Activated naive CD8-positive, alpha-beta T cell treated with anti-CD3 and anti-CD28 coated beads, Interleukin-2, amount 50 U/mL, for 16 hours (primary cell): Measurements from ENCODE around the gene UFM1.
"Not testable (repeated sequence)": the region's sequence is repeated elsewhere in the genome, so short reads cannot be mapped to it uniquely, and the experiment has no call there.

Experiments
- DNase-seq: peaks from one replicate; pipeline ENCODE4 v3.0.0-alpha.2; 2020; ENCODE audit warnings: low read depth, low spot score

Gene UFM1

DNA sequence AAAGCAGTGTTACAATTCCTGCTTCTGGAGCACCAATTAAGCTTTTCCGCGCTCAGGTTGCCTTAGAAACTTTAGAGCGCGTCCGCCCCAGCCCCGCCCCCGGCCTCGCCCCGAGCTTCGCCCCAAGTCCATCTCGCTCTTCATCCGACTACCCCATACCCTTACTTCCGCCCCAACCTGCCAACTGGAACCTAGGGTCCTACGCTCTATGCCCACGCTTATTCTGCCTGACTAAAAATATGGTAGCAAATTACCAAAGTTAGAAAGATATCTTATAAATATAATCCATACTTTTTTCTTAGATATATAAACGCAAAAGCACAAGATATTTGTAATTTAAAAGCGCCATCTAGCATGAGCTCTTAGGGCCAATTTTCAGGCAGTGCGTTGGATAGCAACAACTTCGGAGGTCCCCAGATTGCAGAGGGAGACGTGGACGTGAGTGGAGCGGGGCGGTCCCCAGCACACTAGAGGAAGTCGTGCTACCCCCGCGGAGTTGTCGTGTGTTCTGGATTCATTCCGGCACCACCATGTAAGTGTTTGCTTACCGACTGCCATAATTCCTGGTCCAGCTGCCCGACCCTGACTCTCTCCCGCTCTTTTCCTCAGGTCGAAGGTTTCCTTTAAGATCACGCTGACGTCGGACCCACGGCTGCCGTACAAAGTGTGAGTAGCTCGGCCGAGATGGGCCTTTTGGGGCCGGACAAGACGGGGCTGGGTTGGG lies at the start of gene UFM1:
UFM1 (plus strand) TSS at position 462 of the 724 bp plus-strand sequence; CDS start at position 531, 69 bp downstream.
- peak; percentile 75 for DNase-seq

DNA sequence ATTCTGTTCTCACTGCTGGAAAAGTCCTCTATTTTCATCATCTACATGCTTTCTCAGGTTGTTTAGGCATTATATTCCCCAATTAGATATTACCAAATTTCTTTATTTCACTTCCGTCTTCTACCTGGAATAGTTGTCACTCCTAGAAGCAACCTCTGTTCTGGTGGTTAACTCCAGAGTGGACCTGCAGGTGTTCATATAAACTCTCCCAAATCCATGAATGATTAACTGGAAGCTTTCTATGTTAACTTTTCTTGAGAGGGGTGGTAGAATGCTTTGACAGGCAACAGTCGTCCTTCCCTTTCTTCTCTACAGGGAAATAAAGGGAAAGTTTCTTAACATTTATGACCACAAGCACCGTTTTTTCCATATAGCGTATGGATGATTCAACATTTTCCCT lies 48.4 kb upstream of the UFM1 start:
- no peak for DNase-seq

DNA sequence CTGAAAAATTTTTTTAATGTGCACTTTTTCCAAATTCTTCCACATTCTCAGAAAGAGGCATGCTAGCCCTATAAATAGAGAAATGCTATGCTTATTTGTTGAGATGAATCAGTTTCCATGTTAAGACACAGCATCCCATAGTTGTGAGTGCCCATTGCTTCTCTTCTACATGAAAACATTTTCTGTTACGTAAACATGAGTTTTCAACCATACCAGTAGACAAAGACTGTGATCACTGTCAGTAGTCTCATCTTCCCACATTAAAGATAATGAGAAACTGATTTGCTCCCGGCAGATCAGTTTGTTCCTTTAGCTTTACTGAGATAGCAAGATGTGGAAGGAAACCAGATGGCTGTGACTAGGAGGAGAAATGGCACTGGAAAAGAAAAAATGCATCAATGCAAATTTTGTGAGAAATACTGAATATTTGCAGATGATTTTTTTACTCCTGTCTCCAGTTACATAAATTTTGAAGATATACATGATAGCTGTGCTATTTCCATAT lies 45.8 kb upstream of the UFM1 start:
- DNase-seq, result no peak

DNA sequence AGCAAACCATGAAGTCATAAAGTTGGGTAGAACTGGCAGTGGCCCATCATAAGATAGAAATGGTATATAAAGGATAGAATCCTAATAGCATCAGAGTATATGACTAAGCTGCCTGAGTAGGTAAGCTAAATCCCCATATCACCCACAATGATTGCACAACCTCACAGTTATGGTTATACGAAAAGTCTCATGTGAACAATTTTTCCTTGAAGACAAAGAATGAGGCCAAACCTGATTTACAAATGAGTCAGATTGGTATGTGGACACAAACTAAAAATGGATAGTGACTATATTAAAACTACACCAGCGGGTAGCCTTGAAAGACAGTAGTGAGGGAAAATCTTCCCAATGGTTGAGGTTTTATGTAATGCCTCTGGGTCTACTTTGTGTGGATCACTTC lies 40.9 kb upstream of the UFM1 start:
- no peak for DNase-seq

DNA sequence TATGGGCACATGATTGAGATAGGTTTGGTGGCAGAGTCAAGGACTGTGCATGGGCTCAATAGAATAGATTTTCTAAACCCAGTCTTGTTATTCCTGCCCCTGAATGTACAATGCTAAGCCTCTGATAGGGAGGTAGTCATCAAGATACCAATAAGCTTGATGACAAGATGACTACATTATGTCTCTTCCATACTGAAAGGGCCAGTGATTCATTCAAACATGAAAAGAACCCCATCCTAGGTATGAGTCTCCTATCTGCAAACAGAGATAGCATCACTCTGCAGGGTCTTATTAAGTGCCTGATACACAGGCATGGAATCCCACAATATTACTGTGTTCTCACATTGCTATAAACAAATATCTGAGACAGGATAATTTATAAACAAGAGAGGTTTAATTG lies 40.3 kb upstream of the UFM1 start:
- no peak for DNase-seq

DNA sequence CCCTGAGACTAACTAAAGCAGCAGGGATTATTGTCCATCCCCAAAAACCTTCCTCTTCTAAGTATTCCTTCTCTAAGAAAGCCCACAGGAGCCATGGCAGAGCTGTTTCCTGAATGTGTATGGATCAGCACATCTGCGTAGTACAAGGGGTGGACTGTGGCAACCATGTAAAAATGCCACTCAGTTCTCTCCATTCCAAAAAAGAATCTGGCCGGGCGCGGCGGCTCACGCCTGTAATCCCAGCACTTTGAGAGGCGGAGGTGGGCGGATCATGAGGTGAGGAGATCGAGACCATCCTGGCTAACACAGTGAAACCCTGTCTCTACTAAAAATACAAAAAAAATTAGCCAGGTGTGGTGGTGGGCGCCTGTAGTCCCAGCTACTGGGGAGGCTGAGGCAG lies 38.5 kb upstream of the UFM1 start:
- not testable (repeated sequence) for DNase-seq

DNA sequence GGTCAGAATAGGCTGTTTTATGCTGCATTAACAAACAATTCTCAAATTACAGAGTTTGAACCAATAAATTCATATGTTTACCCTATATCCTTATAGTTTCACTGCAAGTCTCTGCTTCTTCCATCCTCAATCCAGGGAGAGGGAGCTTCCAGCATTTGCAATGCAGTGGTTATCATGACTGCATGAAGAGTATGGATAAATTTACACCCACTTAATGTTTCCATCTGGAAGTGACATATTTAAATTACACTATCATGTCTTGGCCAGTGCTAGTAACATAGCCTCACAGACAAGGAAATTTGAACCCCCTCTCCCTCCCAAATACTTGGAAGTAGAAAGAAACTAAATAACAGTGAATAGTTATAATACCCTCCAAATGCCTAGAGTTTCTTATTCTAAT lies 33.5 kb upstream of the UFM1 start:
- no peak for DNase-seq

DNA sequence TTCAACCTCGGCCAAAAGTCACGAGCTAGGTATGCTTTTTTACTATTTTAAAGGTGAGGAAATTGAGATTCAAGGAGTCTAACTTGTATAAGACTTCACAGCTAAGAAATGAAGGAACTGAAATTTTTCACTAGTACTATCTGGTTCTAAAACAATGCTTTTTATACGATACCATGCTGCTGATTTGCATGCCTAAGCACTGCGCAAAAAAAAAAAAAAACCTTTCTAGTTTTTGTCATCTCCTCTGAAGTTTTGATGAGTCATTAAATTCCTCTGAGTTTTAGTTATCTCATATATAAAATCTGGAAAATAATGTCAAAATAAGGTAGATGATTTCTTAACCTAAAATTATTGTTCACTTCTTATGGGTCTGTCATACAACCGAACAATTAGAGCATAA lies 28.0 kb upstream of the UFM1 start:
- no peak for DNase-seq

DNA sequence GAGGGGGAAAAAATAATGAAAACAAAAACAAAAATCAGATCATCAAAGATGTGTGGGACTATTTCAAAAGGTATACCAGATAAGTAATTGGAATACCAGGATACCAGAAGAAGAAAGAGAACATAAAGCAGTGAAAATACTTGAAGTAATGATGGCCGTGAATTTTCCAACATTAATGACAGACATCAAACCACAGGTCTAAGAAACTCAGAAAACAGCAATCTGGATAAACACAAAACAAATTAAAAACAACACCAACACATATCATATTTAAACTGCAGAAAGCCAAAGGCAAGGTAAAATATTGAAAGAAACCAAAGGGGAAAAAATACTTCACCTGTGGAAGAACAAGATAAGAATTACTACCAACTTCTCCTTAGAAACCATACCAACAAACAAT lies 24.2 kb upstream of the UFM1 start:
- DNase-seq, result no peak

DNA sequence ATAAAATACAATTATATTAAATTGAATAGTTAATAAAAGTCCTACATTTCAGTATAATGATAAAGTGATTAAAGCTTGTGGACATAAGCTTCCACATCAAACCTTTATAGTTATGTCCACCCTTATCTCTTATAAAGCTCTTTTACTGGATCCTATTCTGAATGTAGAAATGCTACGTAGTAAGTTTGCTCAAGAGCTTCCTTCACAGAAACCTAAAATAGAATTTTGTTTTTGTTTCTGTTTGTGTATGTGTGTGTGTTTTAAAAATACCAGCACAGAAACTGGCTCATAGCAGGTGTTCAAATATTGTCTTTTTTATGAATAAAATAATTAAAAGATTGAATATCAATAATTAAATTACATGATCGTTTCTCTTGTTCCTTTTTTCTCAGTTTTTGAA lies 21.0 kb upstream of the UFM1 start:
- no peak for DNase-seq

DNA sequence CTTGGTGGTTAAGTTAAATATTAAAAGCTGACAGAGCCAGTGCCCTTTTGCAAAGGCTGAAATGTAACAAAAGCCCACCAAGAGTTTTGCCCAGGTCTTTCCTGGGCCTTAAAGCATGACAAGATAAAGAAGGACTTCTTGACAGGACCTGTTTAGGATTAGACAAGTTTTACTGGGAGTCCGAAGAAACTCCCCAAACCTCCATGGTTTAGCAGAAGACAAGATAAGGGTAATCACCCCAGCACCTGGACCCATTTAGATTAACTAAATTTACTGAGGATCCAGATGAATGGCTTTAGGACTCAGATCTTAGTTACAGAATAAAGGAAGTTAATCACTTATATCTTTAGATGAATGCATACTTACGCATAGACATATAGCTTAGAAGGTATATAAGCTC lies 14.8 kb upstream of the UFM1 start:
- no peak for DNase-seq

DNA sequence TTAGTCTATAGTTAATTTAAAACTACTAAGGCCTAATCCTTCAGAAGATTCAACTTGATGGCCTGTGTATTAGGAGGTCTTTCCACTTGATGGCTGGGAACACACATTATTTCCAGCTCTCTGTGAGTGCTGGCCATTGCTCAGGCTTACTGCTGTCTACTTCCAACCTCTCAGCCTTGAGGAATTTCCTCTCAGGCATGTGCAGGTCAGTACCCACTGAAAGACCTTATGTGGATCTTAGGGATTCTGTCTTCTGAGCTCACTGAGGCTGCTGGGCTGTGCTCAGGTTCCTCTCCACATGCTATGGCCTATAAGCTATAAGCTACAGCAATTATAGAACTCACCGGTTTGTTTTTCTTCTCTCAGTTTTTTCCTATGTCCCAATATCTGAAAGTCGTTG lies 11.6 kb upstream of the UFM1 start:
- DNase-seq, result no peak

DNA sequence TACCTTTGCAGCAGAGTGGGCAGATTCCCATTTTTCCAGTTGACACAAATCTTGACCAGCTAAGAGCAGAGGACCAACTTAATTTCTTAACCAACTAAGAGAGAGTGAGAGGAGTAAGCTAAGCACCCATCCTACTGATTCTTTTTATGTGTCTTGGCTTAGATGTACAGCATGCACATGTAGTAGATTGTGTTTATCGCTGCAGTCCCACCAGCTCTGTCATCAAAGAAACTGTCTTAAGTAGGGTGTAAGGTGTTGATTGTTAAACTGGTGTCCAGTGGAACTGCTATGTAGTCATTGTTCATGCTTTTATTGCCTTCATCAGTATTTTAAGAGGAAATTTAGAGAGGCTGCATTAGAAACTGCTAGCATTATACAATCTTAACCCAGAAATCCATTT lies 9.0 kb upstream of the UFM1 start:
- DNase-seq, result no peak

DNA sequence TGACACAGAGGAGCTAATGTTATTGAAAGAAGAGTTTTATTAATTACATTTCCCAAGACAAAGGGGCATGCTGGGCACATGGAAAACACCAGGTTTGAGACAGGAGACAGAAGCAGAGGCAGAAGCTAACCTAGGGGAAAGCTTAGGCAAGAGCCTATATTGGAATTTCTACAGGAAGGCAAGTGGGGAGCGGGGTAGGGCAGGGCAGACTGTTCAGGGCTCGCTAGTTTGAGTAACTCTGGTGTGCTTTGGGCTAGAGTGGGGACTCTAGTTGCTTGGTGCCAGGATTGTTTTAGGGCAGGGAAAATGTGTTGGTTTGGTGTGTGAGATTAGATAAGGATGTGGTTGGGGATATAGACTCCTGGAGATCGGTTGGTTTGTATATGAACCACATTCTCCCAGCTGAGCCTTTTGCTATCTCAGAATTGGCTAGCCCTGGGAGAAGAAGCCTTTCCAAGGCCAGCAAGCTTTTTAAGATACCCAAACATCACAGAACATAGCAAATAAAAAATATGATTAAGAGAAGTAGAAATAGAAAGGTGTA lies 8.4 kb upstream of the UFM1 start:
- DNase-seq, result no peak

DNA sequence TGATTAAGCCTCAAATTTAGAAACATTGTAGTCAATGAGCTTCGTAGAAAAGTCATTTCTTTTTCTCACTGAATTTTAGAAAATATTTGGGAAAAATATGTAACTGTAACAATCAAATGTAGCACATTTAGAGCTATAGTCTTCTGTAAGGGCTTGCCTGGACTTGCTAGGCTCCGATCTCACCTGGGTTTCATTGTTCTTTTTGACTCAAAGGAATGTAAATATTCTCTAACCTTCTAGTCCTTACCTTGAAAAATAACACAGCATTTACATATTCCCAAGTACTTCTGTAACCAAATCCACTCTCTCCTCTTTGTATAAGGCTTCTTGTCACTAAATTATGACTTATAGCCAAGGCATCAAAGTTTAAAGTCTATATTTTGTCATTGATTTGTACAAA lies 2.9 kb upstream of the UFM1 start:
- no peak for DNase-seq

DNA sequence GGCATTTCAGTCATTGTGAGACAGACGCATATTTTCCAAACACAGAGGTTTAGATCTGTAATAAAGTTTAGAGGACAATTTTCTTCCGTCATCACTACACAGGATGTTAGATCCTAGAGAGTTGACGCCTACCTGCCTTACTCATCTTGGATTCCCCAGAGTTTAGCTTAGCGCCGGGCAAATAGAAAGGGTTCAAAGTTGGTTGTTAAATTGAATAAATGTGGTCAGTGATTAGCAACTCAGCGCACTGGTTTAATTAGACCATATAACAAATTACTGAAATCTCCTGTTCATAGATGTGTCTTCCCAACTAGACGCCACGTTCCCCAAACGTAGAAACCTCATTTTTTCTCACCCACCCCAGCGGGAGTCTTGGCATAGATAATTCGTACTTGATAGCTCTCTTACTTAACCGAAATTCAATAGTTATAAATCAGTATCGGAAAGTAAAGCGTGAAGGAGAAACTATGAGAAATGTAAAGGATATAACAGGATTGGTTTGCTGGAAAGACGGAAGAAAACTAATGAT lies 726 bp upstream of the UFM1 start:
- DNase-seq, result no peak

DNA sequence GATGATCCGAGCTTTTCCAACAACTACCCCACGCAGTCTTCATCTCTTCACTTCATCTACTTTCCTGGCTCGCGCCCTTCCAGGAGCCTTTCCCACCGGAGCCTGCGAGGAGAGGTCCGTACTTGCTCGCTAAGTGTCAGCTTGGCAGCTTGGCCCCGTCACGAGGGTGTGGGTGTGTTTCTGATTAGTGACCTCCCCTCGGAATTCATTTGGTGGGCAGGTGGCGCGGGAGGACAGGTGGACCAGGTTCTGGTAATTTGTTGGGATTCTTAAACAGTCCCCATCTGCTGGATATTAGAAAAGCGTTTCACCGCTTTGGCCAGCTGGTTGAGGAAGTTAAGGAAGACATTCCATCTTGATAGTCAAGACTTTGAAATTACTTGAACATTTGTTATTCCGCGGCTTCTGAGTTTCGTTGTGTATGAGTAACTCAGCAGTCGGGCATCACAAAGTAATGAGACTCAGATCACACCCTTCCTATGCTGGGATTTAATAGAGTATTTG lies 515 bp downstream of the UFM1 start:
- DNase-seq, result no peak

DNA sequence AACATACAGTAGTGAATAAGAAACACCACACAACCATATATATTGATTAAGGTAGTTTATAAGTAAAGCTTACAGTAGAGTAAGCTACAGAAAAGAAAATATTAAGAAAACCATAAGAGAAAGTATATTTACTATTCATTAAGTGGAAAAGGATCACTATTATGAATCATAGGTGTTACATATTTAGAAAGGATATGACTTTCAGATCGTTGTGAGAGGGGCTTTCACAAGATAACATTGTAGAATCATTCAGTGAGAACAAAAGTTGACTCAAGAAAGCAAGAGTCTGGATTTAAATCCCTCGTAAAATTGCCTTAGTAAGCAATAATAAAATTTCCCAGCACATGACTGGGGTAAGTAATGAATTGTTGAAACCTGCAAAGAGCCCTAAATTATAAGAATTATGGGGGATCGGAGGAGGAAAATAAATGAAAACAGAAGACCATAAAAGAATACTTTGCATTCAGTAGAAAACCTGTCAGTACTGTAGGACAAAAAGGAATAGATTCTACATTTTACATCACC lies 6.0 kb downstream of the UFM1 start:
- no peak for DNase-seq

DNA sequence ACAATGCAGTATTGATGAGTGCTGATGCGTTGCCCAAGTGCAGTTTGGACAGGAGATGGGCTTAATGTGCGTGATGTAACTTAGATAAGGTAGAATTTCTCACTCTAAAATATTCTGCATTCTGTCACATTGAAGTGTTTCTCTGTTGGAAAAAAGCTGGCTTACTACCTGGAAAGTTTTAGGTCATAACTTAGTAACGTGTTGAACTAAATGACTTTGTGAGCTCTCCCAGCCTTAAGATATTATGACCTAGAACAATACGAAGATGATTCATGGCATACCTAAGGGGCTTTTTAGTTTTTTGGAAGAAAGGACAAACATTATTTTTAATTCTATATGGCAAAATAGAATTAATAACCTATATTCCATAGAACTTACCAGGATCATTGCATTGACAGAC lies 9.0 kb downstream of the UFM1 start:
- no peak for DNase-seq

DNA sequence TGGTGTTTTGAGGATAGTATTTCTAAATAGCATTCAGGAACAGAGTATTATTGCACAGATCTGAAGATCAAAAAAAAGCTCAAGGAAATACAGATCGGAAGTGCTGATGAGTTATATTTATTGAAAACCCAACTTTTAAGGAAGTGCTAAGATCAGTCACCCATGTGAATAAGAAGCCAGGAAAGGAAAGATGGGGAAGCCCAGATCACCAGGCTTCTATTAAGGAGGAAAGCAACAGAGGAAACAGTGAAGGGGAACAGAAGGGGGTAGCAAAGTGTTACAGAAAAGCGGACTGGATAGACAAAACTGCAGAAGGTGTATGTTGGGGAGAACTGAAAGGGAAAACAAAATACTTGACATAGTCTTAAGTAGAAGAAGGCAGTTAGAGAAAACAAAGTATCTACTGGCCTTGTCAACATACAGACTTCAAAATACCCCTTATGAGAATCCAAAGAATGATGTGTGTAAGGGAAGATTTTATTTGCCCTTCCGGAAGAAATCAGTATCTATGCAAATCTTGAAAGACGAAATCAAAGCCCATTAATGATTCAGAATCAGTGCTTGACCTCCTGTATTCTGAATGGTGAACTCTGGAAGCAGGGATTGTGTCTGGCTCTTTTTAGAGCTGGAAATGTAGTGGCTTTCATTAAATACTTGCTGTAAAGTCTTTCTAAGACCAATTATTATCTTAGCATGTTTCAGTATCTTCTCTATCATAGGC lies 12.1 kb downstream of the UFM1 start:
- DNase-seq, result no peak

DNA sequence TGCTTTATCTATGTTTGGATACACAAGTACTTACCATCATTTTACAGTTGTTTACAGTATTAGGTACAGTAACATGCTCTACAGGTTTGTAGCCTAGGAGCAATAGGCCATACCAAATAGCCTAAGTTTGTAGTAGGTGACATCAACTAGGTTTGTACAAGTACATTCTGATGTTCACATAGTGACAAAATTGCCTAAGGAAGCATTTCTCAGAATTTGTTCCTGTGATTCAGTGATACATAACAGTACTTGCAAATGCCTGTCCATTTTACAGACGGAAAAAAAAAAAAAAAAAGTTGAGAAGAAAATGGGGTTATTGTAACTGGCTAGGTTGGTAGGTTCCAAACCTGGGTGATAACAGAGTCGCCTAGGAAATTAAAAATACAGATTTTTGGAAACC lies 13.6 kb downstream of the UFM1 start:
- no peak for DNase-seq

DNA sequence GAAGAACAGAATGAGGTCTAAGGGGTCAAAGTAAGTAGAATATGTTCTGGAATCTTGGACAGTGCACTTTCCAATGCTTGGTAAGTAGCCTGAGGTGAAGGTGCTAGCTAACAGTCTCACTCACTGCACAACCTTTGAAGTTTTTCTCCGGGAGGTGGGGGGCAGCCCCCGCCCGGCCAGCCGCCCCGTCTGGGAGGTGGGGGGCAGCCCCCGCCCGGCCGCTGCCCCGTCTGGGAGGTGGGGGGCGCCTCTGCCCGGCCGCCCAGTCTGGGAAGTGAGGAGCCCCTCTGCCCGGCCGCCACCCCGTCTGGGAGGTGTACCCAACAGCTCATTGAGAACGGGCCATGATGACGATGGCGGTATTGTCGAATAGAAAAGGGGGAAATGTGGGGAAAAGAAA lies 14.1 kb downstream of the UFM1 start:
- DNase-seq, result not testable (repeated sequence)
